WTC11 (cell line): ENCODE data around the gene FAM163A. TPM values are rescaled to one million over a fixed set of nuclear protein-coding genes. Genes with fewer than 3 reads are reported as not detected.

ENCODE experiments used
- total RNA-seq: library from RNA; stranded (reverse); gene quantifications from 3 replicates; pipeline ENCODE4 v1.2.3, GENCODE V29; 2021

The FAM163A gene
- total RNA-seq, 1 experiment from 2014 or later, result 0.07 TPM

Other genes with a start within 250 kb of the FAM163A start
- not detected in 3 replicates for gene NPHS2, start 167.3 kb upstream of the FAM163A start, total RNA-seq
- gene TDRD5, start 151.5 kb upstream of the FAM163A start, total RNA-seq, result 0.66 to 1.1 TPM (median 0.85 TPM) in 3 replicates
- 57.1 to 58.0 TPM (median 57.2 TPM) in 3 replicates for gene TOR1AIP2, start 134.5 kb downstream of the FAM163A start, total RNA-seq
- 17.3 to 18.7 TPM (median 17.7 TPM) in 3 replicates for gene TOR1AIP1, start 139.0 kb downstream of the FAM163A start, total RNA-seq
- gene CEP350, start 211.5 kb downstream of the FAM163A start, total RNA-seq, result 34.2 to 36.7 TPM (median 35.4 TPM) in 3 replicates